Nucleus accumbens (tissue), 56 donors: ENCODE data around the gene NATD1.

Experiments
- DNase-seq, 56 donors: peaks; one replicate each; lab custom pipeline; 2025; lab: John Stamatoyannopoulos, UW

NATD1 gene, protein sequence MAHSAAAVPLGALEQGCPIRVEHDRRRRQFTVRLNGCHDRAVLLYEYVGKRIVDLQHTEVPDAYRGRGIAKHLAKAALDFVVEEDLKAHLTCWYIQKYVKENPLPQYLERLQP

DNA sequence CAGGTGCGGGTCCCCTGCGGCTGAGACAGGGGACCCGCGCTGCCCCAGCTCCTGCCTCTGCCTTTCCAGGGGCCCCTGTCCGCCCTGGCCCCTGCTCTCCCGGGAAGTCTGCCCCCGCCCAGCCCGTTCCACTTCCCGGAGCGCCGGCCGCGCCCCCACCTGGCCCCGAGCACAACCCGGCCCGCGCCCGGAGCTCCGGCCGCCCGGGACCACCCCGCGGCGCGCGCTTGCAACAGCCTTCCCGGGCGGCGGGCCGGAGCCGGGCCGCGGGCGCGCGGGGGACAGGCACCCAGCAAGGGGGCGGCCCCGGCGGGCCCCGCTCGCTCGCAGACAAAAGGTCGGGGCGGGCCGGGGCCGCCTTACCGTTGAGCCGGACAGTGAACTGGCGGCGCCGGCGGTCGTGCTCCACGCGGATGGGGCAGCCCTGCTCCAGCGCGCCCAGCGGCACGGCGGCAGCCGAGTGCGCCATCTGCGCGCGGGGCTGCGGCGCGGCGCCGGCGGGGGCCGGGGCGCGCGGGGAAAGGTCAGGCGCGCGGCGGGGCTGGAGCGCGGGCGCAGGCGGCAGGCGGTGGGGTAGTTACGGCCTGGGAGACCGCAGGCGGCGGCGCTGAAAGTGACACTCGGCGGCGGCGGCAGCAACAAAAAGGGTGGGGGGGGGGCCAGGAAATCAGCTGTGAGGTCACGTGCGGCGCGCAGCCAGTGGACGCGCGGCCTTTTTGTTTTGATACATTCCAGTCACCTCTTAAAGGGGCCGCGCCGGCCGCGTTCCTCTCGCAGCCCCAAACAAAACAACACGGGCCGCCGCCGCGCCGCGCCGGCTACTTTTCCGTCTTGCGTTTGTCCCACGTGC lies at the start of gene NATD1:
TSS of gene NATD1 (minus strand) at position 615 of the 850 bp plus-strand sequence. CDS start at position 469, 146 bp downstream.
- peak in 55 of 56 donors; percentile 42 to 93 (median 80) for DNase-seq

DNA sequence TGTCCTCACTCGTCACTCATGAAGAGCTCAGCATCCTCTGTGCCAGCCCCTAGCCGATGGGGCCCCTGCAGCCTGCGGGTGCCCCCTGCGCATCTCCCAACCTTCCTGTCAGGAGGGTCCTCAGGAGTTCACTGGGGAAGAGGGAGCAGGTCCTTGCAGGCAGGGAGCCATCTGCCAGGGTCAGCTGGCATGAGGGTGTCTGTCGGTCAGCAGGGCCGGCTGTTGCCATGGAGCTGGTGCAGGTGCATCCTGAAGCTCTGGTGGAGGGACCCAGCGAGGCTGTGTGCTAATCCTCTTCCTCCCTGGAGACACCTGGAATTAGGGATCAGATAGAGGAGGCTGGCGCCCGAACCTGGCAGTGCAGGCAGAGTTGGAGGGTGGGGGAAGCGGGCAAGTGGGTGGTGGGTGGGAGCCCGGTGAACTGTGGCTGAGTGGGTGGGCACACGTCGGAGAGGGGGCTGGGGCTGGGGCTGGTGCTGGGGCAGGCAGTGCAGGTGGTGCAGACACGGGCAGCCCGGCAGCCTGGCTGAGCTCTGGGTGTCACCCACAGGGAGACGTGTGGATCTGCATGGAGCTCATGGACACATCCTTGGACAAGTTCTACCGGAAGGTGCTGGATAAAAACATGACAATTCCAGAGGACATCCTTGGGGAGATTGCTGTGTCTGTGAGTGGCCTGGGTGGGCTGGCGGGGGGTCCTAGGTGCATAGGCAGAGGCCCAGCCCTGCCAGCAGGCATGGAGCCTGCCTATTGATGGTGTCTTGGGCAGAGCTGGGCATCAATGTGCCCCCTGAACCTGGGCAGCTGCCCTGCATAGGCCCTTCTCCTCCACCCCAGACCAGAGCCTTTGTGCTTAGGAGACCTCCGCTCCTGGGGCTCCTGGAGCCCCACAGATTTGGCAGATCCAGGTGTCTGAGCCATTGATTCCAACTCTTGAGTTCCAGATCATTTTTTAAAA lies 48.7 kb upstream of the NATD1 start:
- DNase-seq: peak in 3 of 56 donors; percentile 31 to 46 (median 43)

DNA sequence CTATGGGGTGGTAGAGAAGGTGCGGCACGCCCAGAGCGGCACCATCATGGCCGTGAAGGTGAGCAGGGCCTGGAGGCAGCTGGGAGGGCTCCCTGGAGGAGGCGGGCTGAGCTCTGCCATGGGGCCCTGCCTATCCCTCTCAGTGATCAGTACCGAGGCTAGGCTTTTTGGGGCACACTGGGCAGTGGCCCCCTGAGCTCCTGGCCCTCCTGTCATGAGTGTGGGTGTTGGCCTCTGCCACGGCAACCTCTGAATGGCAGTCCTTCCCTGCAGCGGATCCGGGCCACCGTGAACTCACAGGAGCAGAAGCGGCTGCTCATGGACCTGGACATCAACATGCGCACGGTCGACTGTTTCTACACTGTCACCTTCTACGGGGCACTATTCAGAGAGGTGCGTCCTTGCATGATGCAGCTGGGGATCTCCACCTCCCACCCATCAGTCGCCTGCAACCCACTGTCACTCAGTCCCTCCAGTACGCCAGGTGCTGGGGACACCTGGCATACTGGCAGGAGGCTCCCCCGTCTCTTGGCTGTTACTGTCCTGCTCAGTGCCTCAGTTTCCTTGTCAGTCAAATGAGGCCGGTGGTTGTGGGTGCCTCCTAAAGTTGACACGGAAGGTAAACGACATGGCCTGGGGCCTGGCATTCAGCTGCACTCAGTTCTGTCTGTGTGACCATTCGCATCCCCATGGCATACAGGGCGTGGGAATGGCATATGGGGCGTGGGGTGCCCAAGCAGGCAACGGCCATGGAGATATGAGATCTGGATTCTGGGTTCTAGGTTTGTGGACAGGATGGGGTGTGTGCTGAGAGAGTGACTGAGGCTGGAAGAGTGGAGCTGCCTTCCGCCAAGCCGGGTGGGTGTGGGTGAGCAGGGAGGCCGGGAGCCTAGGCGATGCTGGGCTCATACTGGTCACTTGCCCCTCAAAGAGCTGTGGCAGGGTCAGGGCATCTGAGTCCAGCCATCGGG lies 47.7 kb upstream of the NATD1 start:
- no peak for DNase-seq

DNA sequence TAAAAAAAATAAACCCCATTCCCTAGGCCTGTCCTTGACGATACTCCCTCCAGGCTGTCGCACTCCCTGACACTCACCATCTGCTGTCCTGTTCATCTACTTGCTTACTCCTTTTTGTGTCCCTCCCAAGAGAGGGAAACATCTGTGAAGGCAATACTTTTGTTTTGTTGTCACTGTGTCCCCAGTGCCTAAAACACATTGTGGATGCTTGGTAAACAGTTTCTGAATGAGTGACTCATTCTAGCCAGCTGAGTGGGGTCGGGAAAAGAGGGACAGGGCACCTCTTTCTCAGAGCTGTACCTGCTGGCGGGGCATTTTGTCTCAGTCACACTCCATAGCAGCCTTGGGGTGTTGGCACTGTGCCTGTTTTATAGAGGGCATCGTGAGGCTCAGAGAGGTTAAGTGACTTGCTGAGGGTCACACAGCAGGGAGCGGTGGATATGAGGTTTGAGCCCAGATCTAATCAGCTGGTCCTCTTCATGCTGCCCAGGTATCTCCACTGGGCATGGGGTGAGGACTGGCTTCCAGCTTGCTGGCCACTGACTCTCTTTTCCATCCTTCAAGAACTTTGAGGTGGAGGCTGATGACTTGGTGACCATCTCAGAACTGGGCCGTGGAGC lies 46.9 kb upstream of the NATD1 start:
- no peak for DNase-seq

DNA sequence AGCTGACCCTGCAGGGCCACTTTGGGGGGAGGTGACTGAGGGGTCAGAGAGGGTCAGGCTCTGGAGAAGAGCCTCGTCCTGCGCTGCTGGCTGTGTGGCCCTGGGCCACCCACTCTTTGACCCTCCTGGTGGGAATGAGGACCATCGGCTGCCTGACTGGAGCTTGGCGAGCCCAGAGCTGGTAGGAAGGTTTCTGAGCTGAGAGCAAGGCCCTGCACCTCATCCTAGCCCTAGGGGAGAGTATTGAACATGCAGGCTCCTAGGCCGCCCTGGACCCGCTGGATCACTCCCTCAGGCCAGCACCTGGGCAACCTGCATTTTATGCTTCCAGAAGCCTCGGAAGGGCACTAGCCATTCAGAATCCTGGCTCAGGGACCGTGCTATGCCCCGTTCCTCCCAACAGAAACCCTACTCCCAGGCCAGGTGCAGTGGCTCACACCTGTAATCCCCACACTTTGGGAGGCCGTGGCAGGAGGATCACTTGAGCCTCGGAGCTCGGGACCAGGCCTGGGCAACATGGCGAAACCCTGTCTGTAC lies 45.8 kb upstream of the NATD1 start:
- no peak for DNase-seq

DNA sequence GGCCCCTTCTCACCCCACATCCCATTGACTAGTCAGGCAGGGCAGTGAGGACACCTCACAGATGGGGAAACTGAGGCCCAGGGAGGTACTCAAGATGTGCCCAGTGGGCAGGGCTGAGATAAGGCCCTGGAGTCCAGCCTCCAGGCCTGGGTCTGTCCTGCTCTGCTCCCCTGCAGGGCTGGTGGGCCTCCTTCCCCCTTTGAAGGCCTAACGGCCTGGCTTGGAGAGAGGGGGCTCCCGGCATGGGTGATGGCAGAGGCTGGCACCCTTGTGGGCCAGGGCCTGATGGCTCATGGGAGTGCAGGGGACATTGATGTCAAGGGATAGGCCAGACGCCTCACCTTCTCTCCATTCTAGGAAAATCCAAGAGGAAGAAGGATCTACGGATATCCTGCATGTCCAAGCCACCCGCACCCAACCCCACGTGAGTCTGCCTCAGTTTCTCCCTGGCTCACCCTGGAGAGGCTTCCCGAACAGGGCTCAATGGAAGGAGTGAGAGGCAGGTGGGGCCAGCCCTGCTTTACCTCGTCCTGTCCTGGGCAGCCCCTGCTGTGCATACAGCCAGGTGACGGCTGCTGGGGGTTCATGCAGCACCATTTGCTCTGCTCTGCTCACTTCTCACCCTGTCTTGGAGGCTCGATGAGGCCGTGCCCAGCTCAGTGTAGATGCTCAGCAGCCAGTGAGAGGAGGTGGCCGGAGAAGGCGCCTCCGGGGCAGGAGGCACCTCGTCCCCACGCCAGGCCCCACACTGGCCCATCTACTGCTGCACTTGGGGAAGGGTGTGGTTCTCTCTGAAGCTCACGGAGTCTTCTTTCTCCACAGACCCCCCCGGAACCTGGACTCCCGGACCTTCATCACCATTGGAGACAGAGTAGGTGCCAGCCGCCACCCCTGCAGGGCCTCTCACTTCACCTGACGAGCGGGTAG lies 45.1 kb upstream of the NATD1 start:
- no peak for DNase-seq

DNA sequence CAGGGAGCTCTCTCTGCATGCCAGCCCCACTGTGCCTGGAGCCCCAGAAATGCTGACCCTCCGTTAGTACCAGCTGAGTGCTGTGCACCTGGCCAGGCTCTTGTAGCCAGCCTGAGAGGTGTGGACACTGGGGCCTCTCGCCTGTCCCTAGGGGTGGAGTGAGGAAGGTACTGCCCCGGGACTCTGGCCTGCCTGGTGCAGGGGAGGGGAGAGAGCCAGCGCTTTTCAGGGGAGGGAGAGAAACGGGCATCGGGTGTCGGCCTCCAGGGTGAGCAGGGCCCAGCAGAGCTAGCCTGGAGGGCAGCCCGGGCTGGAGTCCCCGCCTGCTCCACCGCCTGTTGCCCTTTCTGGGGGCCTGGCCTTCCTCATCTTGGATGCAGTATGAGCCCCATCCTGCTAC lies 44.4 kb upstream of the NATD1 start:
- no peak for DNase-seq

DNA sequence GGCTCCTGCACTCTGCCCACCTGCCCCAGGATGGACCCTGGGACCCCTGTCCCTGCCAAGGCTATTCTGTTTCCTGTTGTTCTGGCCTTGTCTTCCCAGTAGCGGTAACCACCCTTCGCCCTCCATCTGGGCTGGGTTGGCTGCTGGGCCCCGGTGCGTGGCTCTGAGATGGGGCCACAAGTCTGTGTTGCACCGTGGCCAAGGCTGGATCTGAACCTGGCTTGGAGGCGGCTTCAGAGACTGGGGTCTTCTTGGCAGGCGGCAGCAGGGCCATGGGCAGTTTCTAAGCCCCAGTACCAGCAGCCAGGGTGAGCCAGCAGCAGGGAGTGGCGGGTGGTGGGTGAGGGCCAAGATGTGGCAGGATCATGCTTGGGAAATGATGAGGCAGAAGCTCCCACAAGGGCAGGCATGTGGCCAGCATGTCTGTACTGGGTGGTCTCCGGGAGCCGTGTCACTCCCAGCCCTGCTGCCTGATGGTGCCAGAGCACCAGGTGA lies 43.9 kb upstream of the NATD1 start:
- no peak for DNase-seq

DNA sequence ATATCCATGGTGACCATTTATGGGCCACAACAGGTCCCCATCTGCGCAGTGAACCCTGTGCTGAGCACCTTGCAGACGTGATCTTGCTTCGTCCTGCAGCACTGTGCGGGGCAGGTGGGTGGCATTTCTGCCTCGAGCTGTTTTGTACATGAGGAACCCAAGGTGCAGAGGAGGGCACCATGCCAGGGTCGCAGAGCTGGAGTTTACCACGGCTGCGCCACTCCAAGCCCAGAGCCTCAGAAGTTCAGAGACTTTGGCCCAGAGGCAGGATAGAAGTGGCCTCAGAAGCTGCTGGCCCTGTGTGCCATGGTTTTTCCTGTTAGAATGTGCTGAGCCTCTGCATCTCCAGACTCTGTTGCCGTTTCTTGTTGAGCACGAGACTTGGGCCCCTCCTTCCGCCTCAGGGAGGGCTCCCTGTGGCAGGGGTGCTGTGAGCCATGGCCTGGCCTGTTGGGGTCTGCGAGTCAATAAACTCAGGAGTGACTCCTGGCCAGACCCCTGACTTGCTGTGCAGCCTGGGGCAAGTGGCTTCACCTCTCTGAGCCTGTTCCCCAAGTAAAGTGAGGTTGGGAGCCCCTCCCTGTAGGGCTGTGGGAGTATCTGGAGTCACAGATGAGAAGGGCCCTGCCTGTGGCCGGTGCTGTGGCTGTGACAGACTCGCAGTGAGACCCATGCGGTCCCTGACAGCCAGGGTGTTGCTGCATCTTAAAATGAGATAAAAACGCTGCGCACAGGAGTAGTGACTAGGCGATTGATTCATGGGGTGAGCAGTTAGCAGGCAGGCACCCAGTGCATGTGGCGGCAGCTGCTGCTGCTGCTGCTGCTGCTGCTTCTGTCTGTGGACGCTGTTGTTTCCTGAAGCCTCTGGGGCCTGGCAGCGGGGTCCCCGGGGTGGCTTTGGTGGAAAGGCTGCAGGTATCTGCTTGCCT lies 43.2 kb upstream of the NATD1 start:
- no peak for DNase-seq

DNA sequence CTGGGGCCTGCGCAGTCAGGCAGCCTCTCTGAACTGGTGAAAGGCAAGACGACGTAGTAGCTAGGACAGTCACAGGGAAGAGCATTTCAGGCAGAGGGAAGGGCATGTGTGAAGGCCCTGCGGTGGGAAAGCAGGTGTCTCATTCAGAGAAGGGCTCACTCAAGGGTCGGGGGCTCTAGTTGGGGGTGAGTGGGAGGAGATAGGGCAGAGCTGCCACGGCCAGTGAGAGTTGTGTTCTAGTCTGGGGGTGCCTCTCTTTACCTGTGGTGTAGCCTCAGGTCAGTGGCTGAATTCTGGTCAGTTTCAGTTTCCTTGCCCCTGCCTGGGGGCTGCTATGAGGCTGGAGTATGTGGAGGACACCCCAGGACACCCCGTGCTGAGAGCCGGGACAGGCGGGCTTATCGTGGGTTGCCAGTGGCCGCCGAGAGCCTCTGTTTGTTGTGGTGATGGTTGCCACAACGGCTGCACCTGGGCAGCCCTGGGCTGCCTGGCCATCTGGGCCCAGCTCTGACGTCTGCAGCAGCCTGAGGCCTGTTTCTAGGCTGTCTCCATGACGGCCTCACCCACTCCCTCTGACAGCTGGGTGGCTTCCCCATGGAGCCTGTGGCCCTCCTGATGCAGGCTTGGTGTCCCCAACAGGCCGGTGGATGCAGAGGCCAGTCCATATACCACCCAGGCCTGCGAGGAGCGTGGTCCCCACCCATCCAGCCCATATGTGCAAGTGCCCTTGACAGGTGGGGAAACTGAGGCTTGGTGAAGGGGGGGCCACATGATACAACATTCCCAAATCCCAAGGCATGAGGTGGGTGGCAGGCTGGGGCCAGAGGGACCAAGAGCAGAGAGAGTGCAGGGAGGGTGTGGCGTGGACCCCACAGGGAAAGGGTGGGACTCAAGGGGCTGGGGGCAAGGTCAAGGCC lies 42.1 kb upstream of the NATD1 start:
- DNase-seq: no peak

DNA sequence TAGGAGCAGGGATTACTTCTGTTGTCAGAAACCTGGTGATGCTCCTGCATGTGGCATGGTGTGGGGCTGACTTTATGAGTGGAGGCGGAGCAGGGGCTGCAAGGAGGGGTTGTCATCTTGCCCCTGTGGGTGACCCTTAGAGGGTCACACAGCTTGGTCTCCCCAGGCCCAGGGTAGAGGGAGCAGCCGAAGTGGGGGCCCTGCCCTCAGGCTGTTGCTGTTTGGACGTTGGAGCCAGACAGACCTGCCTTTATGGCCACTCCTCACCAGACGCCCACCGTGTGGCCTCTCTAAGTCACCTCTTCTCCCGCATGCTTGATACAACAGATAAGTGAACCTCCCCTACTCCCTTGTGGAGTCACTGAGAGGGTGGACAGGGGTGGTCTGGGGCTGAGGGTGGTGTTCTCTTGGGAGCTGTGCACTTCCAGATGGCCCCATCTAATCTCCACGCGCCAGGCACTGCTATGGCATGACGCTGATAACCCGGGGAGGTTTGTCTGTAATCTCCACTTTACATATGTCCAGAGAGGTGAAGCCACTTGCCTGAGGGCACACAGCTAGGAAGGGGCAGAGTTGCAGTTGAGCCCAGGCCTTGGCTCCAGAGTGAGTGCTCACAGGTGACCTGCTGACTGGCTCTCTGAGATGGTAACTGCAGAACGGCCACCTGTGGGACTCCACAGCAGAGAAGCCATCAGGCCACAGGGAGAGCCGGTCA lies 41.3 kb upstream of the NATD1 start:
- DNase-seq: no peak

DNA sequence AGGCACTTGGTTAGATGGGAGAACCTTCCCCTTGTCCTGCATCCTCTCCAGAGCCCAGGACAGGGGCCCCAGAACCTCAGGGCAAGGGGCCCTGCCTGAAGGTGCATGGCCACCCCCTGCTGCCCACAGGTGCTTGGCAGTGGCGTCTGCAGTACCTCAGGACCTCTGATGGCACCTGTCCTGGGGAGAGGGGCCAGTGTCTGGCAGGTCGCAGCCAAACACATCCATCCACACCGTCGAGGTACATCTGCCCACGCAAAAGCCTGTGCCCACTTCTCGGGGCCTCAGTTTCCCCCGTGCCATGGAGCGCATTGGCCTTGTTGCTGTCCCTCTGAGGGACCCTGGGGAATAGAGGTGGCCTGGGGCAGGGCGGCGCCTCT lies 40.6 kb upstream of the NATD1 start:
- no peak for DNase-seq

DNA sequence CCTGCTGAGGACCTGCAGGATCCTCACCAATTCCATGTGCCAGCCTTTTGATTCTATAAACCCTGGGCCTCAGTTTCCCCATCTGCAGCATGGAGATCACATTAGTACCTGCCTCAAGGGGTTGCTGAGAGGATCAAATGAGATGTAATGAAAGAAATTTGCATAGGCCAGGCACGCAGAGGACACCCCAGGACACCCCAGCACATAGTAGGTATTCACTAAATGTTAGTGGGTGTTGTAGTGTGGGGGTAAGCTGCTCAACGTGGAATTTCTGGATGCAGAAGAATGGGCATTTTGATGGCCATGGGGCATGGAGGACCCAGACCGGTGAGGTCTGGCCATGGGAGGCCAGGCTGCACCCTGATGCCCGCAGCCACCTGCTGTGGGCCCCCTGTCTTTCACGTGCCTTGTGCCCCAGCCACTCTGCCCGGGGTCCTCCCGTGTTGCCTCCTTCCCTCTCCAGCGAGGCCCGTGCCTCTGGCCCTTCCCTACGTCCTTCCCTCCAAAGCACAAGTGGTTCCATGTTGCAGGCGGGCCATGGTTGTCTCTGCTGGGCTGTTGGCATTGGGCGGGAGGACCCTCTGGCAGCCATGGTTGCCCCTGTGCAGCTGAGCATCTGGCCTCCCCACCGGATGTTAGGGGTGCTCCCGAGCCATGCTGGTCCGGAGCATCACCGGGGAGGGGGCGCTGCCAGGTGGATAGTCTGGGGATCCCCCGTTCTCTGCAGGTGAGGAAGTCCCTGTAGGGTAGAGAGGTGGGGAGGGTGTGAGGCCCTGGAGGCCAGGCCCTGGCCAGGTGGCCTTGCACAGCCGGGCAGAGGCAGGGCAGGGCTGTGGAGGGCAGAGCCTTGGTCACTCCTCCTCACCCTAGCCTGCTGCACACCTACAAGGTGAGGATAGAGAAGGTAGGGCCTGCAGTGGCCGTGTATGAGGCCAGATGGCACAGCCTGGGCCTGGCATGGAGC lies 39.9 kb upstream of the NATD1 start:
- no peak for DNase-seq

DNA sequence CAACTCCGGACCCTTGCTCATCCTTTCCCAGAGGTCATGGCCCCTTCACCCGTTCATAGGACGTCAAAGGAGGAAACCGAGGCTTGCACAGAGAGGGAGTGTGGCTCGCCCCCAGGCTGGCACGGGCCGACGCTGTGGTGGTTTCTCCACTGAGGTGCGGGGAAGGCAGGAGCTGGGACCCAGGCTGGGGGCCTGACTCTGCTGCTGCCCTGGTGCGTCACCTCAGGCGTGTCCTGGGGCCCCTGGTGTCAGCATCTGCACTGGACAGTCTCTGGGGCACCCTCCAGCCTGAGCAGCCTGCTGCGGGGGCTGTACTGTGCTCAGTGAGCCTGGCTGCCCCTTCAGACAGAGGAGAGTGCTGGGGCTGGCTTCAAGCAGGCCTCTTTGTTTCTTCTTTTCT lies 38.7 kb upstream of the NATD1 start:
- DNase-seq: no peak
